ENCODE data around the gene ZNF365.

DNA sequence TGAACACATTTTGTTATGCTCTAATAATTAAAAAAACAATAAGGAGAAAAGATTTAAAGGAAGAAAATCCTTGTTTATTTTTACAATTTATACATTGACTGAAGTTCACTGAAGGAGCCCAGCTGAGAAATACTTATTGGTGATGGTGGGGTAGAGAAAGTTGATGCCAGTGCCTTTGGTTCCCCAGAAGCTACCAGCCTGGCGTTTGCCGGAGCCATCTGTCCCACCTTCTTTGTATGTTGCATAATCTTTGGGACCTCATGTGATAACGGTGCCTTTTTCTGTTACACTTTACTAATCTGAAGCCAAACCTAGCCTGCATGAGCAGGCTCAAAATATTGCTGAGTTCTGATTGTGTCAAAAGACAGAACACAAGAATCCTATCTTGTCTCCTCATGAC is 22.7 kb downstream of the ZNF365 start:
- no peak for TF ChIP-seq EP300 (IDR thresholded peaks at IDR 0.05)
- no peak for TF ChIP-seq CTCF (IDR thresholded peaks at IDR 0.05)
- TF ChIP-seq POLR2A (IDR thresholded peaks at IDR 0.05): no peak

All from stomach (tissue), 4 donors.